Esophagus squamous epithelium (tissue), 4 donors: Measurements from ENCODE around the gene ALDH3B1.
"Not testable (repeated sequence)": the region's sequence is repeated elsewhere in the genome, so short reads cannot be mapped to it uniquely, and the experiment has no call there.

Experiments used
- POLR2A ChIP-seq, 4 donors: fragments of 450-650 bp; IDR thresholded peaks; one replicate each; pipeline ENCODE4 v1.6.1; 2017; ENCODE audit warnings: antibody characterized with exemption in 4 of 4, mild to moderate bottlenecking in 4 of 4, moderate library complexity in 3 of 4
- TF ChIP-seq, protein P1 (sequence below), 6 experiments: fragments of 450-650 bp in 4 of 6; fragments of 200-600 bp in 2 of 6; sonication (generic) in 2 of 6; IDR thresholded peaks; one replicate each; pipeline ENCODE4 v1.5.1; 2016 to 2019; ENCODE audit warnings: antibody characterized with exemption in 6 of 6, mild to moderate bottlenecking in 4 of 6, moderate library complexity in 4 of 6

DNA sequence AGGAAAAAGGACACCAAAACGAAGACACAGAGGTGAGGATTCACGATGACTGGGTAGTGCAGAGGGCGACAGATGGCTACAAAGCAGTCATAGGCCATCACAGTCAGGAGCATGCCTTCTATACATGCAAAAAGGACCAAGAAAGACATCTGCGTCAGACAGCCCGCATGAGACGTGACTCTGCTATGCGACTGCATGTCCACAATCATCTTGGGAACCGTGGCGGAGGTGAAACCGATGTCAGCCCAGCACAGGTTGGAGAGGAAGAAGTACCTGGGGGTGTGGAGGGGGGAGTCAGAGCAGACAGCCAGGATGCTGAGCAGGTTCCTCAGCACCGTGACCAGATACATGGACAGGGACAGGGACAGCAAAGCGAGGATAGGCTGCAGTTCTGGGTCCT, 35.4 kb upstream of the ALDH3B1 start:
- TF ChIP-seq, protein P1, sequence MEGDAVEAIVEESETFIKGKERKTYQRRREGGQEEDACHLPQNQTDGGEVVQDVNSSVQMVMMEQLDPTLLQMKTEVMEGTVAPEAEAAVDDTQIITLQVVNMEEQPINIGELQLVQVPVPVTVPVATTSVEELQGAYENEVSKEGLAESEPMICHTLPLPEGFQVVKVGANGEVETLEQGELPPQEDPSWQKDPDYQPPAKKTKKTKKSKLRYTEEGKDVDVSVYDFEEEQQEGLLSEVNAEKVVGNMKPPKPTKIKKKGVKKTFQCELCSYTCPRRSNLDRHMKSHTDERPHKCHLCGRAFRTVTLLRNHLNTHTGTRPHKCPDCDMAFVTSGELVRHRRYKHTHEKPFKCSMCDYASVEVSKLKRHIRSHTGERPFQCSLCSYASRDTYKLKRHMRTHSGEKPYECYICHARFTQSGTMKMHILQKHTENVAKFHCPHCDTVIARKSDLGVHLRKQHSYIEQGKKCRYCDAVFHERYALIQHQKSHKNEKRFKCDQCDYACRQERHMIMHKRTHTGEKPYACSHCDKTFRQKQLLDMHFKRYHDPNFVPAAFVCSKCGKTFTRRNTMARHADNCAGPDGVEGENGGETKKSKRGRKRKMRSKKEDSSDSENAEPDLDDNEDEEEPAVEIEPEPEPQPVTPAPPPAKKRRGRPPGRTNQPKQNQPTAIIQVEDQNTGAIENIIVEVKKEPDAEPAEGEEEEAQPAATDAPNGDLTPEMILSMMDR (IDR thresholded peaks at IDR 0.05) = not testable (repeated sequence)
- not testable (repeated sequence) for TF ChIP-seq POLR2A (IDR thresholded peaks at IDR 0.05)
